Activated T-cell treated with anti-CD3 and anti-CD28 coated beads, Interleukin-2, amount 50 U/mL, for 72 hours (primary cell): ENCODE results near the gene RASGEF1C. TPM values are rescaled to one million over a fixed set of nuclear protein-coding genes. Genes with fewer than 3 reads are reported as not detected.

Experiments used
- ATAC-seq, 2 donors: fragments of 150-1000 bp; cut with Tn5 transposase; replicated peaks in 1 of 2; 2 replicates each; pipeline ENCODE4 v1.10.0; 2021; ENCODE audit warnings: moderate library complexity in 2 of 2, mild to moderate bottlenecking in 1 of 2
- DNase-seq, 2 donors: peaks; one replicate each; pipeline ENCODE4 v3.0.0; 2021 to 2022; ENCODE audit warnings: mixed read lengths in 1 of 2
- H3K27ac Mint-ChIP-seq: one replicate; pipeline ENCODE4 v1.8.0; 2022; ENCODE audit warnings: mild to moderate bottlenecking, moderate library complexity, mixed read lengths
- H3K27me3 Mint-ChIP-seq: one replicate; pipeline ENCODE4 v1.8.0; 2022; ENCODE audit warnings: low read depth, mixed read lengths
- H3K36me3 Mint-ChIP-seq, 2 donors: one replicate each; pipeline ENCODE4 v1.8.0; 2022; ENCODE audit warnings: mixed read lengths in 2 of 2, mild to moderate bottlenecking in 1 of 2; ENCODE audit not compliant: insufficient read depth in 2 of 2
- H3K4me1 Mint-ChIP-seq: one replicate; pipeline ENCODE4 v1.8.0; 2022; ENCODE audit warnings: low read depth, mixed read lengths
- H3K4me3 Mint-ChIP-seq, 2 donors: one replicate each; pipeline ENCODE4 v1.8.0; 2022; ENCODE audit warnings: mild to moderate bottlenecking in 2 of 2, mixed read lengths in 2 of 2, moderate library complexity in 2 of 2
- H3K9me3 Mint-ChIP-seq, 2 donors: one replicate each; pipeline ENCODE4 v1.8.0; 2022; ENCODE audit warnings: mixed read lengths in 2 of 2
- total RNA-seq, 2 donors: library from RNA; stranded (reverse); gene quantifications; one replicate each; pipeline ENCODE4 v1.2.3, GENCODE V29; 2022

RASGEF1C gene
- total RNA-seq, 2 donors from 2014 or later: not detected

DNA sequence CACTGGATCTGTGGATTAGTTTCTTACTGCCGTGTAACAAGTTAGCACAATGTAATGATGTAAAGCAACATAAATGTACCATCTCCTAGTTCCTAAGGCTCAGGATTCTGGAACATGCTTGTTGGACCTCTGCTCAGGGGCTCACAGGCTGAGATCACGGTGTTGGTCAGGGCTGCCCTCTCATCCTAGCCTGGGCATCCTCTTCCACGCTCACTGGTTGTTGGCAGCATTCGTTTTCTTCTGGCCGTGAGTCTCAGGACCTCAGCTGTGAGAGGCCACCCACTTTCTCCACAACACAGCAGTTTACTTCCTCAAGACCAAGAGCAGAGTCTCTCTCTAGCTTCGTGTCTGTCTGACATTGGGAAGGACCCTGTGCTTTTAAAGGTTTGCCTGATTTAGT lies 17.3 kb downstream of the RASGEF1C start:
- H3K4me1 Mint-ChIP-seq: no peaks in the 10 kb centered on the region
- no peak overlapping the region for H3K27ac Mint-ChIP-seq
- H3K36me3 Mint-ChIP-seq: no peaks in the 10 kb centered on the region
- H3K9me3 Mint-ChIP-seq: peaks cover 2 to 3% of the 10 kb centered on the region in 2 donors
- H3K27me3 Mint-ChIP-seq: no peaks in the 10 kb centered on the region
- DNase-seq (no peak), ATAC-seq (no peak)
- no peak overlapping the region for H3K4me3 Mint-ChIP-seq

DNA sequence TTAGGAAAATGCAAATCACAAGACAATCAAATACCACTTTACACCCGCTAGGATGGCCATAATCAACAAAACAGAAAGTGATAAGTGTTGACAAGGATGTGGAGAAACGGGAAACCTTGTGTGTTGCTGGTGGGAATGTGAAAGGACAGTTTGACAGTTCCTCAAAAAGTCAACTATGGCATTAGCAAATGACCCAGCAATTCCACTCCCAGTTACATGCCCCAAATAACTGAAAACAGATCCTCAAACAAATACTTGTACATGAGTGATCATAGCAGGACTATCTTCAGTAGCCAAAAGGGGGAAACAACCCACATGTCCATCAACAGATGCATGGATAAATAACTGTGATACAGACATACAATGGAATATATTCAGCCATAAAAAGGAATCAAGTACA lies 21.2 kb downstream of the RASGEF1C start:
- Mint-ChIP-seq H3K4me3 (no peak overlapping the region), H3K9me3 (peaks cover 3% of the 10 kb centered on the region in 2 donors), H3K27me3 (no peaks in the 10 kb centered on the region), H3K4me1 (no peaks in the 10 kb centered on the region), H3K27ac (no peak overlapping the region), H3K36me3 (peaks cover 0 to 4% of the 10 kb centered on the region in 2 donors)
- no peak for DNase-seq
- ATAC-seq: no peak

DNA sequence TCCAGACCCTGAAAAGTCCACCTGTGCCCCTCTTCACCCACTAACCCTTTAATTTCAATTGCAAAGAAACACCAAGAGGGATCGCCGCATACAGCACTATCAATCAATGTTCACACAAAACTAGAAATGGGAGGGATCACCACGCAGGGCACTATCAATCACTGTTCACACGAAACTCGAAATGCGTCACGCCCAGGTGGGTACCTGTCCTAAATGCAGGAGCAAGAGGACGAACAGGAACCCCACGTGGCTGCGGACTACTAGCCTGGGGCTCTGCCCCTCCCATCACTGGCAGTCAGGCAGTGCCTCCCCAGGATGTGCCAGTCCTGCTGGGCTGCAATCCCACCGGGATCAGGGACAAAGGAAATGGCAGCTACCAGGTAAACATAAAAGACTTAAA lies 28.2 kb downstream of the RASGEF1C start:
- Mint-ChIP-seq H3K9me3 (peaks cover 0 to 6% of the 10 kb centered on the region in 2 donors), H3K4me1 (no peaks in the 10 kb centered on the region), H3K36me3 (peaks cover 0 to 4% of the 10 kb centered on the region in 2 donors), H3K4me3 (no peak overlapping the region), H3K27ac (no peak overlapping the region), H3K27me3 (peaks cover 13% of the 10 kb centered on the region)
- ATAC-seq (no peak), DNase-seq (no peak)

DNA sequence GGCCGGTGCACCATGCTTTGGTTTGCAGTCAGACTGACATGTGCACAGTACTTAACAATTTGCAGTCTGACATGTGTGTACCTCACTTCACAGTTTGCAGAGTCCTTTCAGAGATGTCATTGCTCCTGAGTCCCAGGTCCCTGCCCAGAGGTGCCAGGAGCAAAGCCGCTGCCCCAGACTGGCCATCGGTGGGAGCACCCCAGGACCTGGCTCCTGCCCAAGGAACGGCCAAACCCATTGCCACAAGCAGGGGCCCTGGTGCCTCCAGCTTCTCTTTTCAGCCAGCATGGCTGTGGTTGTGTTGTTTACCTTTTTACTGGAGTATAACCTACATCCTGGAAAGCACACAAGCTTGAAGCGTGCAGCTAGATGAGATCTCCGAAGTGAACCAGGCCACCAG lies 28.6 kb downstream of the RASGEF1C start:
- Mint-ChIP-seq H3K4me1 (no peaks in the 10 kb centered on the region), H3K4me3 (no peak overlapping the region), H3K36me3 (peaks cover 0 to 4% of the 10 kb centered on the region in 2 donors), H3K27ac (no peak overlapping the region), H3K27me3 (peaks cover 13% of the 10 kb centered on the region), H3K9me3 (peaks cover 0 to 6% of the 10 kb centered on the region in 2 donors)
- DNase-seq (no peak), ATAC-seq (no peak)

DNA sequence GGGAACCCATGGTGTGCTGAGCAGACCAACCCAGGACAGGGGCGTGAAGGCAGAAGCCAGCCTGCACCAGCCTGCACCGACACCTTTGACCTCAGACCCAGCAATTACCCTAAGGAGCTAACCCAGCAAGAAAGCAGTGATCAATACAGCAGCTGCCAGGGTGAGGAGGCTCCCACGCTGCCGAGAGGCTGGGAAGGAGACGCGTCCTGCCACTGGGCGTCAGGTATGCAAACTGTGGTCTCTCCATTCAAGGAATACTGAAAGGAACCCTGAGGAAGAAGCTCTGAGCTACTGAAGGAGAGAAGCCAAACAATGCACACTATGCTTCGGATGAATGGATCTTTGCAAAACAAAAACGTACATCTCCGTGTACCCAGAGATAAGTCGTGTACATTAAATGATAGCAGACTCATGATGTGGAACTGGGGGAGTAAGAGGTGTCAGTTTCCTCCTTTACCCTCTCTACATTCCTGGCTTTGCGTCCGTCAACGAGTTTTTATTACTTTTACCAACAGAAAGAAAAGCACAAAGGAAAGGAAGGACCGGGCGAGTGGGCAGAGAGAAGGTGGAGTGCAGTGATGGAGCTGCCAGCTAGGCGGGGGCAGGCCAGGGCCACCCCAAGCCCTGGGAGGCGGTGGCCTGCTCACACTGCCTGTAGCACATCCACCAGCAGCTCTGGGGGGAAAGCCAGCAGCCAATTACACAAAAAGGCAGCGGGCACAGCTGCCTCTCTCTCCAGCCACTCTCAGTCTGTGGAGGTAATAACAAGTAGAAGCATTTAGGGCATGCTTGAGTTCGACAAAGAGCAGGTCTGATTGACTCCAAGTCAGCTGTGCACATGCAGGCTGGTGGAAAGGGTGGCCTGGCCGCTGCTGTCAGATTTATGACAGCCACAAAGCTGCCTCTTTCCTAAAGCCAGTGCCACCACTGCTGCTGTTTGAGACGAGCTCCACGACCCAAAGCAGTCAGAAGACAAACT lies 29.3 kb downstream of the RASGEF1C start:
- no peaks in the 10 kb centered on the region for H3K4me1 Mint-ChIP-seq
- ATAC-seq: no peak
- H3K9me3 Mint-ChIP-seq: peaks cover 0 to 6% of the 10 kb centered on the region in 2 donors
- H3K36me3 Mint-ChIP-seq: peaks cover 0 to 4% of the 10 kb centered on the region in 2 donors
- no peak for DNase-seq
- H3K27me3 Mint-ChIP-seq: peaks cover 13% of the 10 kb centered on the region
- no peak overlapping the region for H3K4me3 Mint-ChIP-seq
- no peak overlapping the region for H3K27ac Mint-ChIP-seq

DNA sequence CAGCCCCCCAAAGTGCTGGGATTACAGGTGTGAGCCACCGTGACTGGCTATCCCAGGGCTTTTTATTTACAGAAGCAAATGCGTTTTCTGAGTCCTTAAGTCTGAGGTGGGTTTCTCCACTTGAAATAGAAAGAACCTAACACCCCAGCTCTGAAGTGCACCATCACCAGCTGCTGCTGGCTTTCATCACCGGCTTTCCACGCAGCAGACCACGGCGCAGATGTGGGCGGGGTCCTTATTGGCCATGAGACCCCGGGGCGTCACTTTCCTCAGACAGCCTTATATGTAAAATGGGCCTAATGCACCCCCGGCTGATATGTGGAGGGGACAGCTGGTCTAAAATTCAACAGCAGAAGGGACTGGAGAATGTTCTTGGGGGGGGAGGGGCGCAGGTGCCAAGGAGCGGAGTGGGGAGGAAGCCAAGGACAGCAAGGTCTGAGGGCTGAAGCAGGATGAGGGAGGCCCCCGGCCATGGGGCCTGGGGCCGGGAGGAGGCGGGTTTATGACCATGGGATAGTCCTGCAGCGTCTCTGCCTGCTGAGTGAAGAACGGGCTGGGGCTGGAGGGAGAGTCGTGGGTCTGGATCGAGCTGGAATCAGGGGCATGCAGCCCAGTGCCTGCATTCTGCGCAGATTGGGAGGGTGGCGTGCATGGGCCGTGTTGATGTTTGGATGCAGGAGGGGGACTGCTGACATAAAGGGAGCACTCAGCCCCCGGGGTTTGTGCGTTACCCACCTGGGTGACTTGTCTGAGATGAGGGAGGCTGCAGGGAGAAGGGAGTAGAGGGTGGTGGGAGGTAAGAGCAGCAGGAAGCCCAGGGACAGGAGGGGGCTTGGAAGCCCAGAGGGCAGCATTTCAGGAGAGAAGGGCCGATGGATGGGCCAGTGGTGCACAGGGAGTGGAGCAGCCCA lies 30.2 kb downstream of the RASGEF1C start:
- peaks cover 0 to 6% of the 10 kb centered on the region in 2 donors for H3K9me3 Mint-ChIP-seq
- DNase-seq: no peak
- no peak for ATAC-seq
- peaks cover 13% of the 10 kb centered on the region for H3K27me3 Mint-ChIP-seq
- H3K4me3 Mint-ChIP-seq: no peak overlapping the region
- H3K36me3 Mint-ChIP-seq: peaks cover 0 to 3% of the 10 kb centered on the region in 2 donors
- no peak overlapping the region for H3K27ac Mint-ChIP-seq
- no peaks in the 10 kb centered on the region for H3K4me1 Mint-ChIP-seq

DNA sequence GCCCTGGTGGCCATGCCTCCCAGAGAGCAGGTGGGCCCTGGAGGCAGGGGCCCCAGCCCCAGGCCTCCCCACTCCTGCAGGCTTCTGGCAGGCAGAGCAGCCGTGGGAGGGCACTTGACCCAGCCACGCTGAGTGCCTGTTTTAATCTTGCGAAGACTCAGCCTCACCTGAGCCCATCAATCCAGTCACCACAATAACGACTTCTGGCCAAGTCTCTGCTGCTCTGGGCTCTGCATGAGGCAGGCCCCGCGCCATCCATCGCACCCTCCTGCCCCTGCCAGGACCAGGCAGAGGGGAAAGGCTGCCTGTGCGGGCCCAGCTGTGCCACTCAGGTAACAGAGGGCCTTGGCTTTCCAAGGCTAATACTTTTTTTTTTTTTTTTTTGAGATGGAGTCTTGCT lies 32.8 kb downstream of the RASGEF1C start:
- Mint-ChIP-seq H3K27me3 (peaks cover 13% of the 10 kb centered on the region), H3K27ac (no peak overlapping the region), H3K36me3 (no peaks in the 10 kb centered on the region), H3K4me3 (no peak overlapping the region), H3K9me3 (no peaks in the 10 kb centered on the region), H3K4me1 (no peaks in the 10 kb centered on the region)
- no peak for DNase-seq
- no peak for ATAC-seq

DNA sequence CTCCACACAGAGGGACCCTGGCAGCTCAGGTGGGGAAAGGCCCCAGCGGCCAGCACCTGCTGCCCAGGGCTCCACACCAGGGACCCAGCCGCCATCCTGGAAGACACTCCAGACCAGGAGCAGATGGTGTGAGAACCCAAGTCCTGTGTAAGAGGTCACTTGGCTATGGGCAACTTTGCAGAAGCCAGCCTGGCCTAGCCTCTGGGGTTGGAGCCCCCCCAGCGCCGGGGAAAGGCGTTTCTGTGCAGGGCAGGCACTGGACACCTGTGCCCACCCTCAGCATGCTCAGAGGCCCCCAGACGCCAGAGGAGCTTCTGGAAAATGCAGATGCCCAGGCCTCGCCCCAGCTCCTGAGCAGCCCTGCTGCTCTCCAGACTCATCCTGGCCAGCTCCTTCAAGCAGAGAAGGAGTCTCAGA lies 34.0 kb downstream of the RASGEF1C start:
- H3K36me3 Mint-ChIP-seq: no peaks in the 10 kb centered on the region
- no peak for ATAC-seq
- no peaks in the 10 kb centered on the region for H3K4me1 Mint-ChIP-seq
- peaks cover 13% of the 10 kb centered on the region for H3K27me3 Mint-ChIP-seq
- H3K27ac Mint-ChIP-seq: no peak overlapping the region
- no peak overlapping the region for H3K4me3 Mint-ChIP-seq
- H3K9me3 Mint-ChIP-seq: no peaks in the 10 kb centered on the region
- no peak for DNase-seq

DNA sequence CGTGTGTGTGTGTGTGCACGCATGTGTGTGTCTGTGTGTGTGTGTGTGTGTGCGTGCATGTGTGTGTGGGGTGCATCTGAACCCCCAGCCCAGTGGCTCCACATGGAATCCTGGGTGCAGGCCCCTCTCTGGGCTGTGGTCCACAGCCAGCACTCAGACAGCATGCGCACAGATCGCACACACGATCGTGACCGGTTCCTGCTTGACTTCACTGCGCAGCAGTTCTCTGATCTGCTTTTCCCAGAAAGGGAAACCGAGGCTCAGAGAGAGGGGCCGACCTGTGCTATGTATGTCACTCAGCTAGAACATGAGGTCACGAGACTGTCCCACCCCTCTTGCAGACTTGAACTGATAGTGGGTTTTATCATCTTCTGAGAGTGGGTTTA lies 34.4 kb downstream of the RASGEF1C start:
- H3K4me1 Mint-ChIP-seq: no peaks in the 10 kb centered on the region
- no peak for ATAC-seq
- no peaks in the 10 kb centered on the region for H3K9me3 Mint-ChIP-seq

DNA sequence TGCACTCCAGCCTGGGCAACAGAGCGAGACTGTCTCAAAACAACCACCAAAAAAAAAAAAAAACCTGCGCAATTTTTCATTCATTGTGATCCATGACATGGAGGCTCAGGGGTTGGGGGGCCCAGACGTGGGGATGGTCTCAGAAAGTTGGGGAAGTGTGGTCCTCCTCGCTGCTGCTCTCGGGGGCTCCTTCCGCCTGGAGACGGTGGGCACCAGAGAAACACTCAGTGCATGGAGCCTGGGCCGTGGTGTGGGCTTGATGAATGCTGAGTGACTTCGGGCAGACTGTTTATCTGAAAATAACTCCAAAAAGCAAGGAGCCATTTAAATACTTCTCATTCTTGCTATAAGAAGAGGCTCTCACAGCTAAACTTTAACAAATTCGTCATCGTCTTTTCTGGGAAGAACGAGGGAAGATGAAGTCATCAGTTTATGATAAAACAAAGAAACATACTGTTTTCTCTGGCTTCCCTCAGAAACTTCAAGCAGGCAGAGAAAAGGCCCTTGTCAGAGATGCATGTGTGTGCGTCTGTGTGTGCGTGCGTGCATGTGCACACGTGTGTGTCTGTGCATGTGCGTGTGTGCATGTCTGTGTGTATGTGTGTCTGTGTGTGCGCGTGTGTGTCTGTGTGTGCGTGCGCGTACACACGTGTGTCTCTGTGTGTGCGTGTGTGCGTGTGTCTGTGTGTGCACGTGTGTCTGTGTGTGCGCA lies 35.0 kb downstream of the RASGEF1C start:
- Mint-ChIP-seq H3K27me3 (peaks cover 6% of the 10 kb centered on the region), H3K4me1 (no peaks in the 10 kb centered on the region), H3K36me3 (no peaks in the 10 kb centered on the region), H3K27ac (no peak overlapping the region), H3K9me3 (no peaks in the 10 kb centered on the region), H3K4me3 (no peak overlapping the region)
- ATAC-seq (no peak), DNase-seq (no peak)

More for the DNA sequence above, 34.4 kb downstream of the RASGEF1C start:
- Mint-ChIP-seq H3K27me3 (peaks cover 12% of the 10 kb centered on the region), H3K36me3 (no peaks in the 10 kb centered on the region), H3K27ac (no peak overlapping the region), H3K4me3 (no peak overlapping the region)
- no peak for DNase-seq

DNA sequence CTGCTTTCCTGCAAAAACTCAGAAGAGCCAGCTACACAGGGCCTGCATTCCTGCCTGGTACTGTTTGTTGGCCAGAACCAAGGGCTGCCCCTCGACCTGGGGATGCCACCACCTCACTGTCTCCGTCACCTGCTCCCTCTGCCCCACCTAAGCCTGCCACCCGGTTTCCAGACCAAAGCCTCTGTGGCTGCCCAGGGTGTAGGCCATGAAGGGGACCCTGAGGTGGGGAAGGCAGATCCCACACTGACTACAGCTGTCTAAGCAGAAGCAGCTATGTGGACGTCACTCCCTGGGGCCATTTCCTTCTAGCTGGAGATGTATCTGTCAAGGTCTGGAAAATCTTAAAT lies 35.8 kb downstream of the RASGEF1C start:
- H3K9me3 Mint-ChIP-seq: no peaks in the 10 kb centered on the region

DNA sequence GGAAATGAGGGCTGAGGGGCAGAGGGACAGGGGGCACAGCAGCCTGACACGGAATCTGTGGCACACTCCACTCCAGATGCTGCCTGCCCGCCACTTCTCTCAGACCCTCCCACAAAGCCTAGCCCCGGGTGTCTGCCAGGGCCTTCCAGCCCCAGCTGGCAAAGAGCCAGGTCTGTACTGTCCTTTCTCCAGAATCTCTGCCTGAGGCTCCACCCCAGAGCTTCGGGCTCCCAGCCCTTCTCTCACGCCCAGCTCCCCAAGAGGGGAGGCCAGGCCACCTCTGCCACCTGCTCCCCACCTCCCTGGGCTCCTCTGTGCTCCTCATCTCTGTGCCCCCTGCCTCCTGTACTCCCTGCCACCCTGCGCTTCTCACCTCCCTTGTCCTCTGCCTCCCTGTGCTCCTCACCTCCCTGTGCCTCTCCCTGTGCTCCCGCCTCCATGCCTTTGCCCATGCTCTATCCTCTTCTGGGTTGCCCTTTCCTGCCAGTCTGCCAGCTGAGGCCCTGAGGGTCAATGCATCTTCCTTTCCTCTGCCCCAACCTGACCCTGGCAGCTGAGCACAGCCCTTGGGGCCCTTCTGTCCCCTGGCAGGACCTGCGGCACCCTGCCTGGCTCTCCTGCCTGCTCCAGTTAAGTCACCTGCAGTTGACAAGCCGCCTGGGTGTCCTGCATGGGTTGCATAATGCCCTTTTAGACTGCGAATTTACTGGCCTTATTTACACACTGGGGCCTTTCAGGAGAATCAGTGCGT lies 36.4 kb downstream of the RASGEF1C start:
- H3K27ac Mint-ChIP-seq: no peak overlapping the region
- no peaks in the 10 kb centered on the region for H3K4me1 Mint-ChIP-seq
- no peaks in the 10 kb centered on the region for H3K36me3 Mint-ChIP-seq
- no peaks in the 10 kb centered on the region for H3K9me3 Mint-ChIP-seq
- no peak for ATAC-seq
- DNase-seq: no peak
- peaks cover 4% of the 10 kb centered on the region for H3K27me3 Mint-ChIP-seq
- no peak overlapping the region for H3K4me3 Mint-ChIP-seq

More for the DNA sequence above, 35.8 kb downstream of the RASGEF1C start:
- no peak overlapping the region for H3K4me3 Mint-ChIP-seq
- no peak for DNase-seq
- no peaks in the 10 kb centered on the region for H3K4me1 Mint-ChIP-seq
- ATAC-seq: no peak
- H3K27ac Mint-ChIP-seq: no peak overlapping the region
- peaks cover 5% of the 10 kb centered on the region for H3K27me3 Mint-ChIP-seq
- no peaks in the 10 kb centered on the region for H3K36me3 Mint-ChIP-seq
